ENCODE data around the gene F7. TPM values are rescaled to one million over a fixed set of nuclear protein-coding genes. Genes with fewer than 3 reads are reported as not detected.
A peak's percentile ranks its signal among the peaks of the same experiment; 100 is the strongest.

Gene F7
- total RNA-seq, 3 donors from 2014 or later (not counting 1 experiment from before 2014, with no cell fraction given), result 0.25 to 0.91 TPM; not detected in 1

DNA sequence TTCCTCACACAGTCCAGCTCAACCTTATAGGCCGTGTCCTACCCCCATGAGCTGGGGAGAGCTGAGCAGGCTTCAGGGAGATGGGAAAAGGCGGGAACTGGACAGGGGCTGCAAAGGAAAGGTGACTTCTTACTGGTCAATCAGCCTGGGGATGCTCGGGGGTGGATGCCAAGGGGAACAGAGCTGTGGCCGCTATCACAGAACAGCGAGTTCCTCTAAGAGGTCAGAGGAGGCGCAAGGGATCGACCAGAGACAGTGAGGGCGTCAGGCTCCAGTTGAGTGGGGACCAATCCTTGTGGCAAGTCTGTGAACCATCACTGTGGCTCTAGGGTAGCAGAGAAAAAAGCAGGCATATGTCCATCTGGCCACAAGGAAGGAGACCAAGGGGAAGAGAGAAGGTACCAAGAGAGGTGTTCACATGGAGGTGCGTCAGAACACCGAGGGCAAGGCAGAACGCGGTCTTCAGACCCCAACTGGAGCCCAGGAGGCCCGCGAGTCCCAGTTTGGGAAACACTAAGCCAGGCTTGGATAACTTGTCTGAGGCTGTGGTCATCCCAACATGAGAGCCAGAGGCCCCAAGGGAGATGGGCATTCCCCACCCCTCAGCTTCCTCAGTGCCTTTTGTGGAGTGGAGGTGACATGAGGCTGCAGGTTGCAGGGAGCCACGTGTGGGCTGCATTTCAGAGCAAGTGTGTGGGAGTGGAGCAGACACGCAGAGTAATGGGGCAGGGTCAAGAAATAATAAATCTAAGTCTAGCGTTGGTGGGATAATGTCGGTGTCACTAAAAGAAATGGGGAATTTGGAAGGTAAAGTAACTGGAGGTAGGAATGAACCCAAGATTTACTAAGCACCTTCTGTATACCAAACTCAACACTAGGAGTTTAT lies 20.9 kb downstream of the F7 start:
- Mint-ChIP-seq H3K4me1 (peaks cover 5% of the 10 kb centered on the region in 2 donors), H3K27me3 (ENCODE audit: low read depth in 2 of 2) (peaks cover 13 to 34% of the 10 kb centered on the region in 2 donors), H3K9me3 (no peaks in the 10 kb centered on the region), H3K36me3 (no peaks in the 10 kb centered on the region), H3K27ac (no peak overlapping the region), H3K4me3 (no peak overlapping the region)
- H3K4me1 ChIP-seq (ENCODE audit: control insufficient read depth, insufficient read depth, low read length), result peaks cover 9% of the 10 kb centered on the region
- peaks cover 4% of the 10 kb centered on the region for H3K27me3 ChIP-seq (ENCODE audit: control insufficient read depth, insufficient read depth, low read length)
- no peaks in the 10 kb centered on the region for H3K36me3 ChIP-seq (ENCODE audit: control insufficient read depth, insufficient read depth, low read length)
- H3K9me3 ChIP-seq (ENCODE audit: control insufficient read depth, insufficient read depth, low read length), result peaks cover 3% of the 10 kb centered on the region
- no peak overlapping the region for H3K4me3 ChIP-seq (ENCODE audit: low read length)
- 90% methylated on average over 18 of the region's 18 CpGs for WGBS (ENCODE audit: insufficient coverage)
- TF ChIP-seq CTCF (IDR thresholded peaks at IDR 0.05), result no peak
- intact Hi-C loops (cut with micrococcal nuclease), result no loop called here
- no peak for ATAC-seq
- no peak for DNase-seq
- no peak overlapping the region for H3K27ac ChIP-seq (ENCODE audit: low read length)

DNA sequence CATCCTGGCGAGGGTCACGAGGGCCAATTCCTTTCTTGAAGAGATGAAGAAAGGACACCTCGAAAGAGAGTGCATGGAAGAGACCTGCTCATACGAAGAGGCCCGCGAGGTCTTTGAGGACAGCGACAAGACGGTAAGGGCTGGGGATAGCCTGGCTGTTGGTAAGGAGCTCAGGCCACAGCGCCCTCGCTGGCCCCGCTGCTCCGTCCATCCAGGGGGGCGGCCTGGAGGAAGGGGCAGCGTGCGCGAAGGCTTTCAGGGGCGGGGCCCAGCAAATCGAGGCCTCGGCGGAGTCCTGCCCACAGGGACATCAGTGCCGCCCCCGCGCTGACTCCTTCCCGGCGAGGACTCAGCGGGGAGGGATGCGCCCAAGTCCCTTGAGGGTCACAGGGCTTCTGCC lies 23.9 kb downstream of the F7 start:
- Mint-ChIP-seq H3K9me3 (no peaks in the 10 kb centered on the region), H3K4me1 (peaks cover 5% of the 10 kb centered on the region in 2 donors), H3K36me3 (no peaks in the 10 kb centered on the region), H3K27ac (no peak overlapping the region), H3K27me3 (ENCODE audit: low read depth in 2 of 2) (peaks cover 31 to 41% of the 10 kb centered on the region in 2 donors), H3K4me3 (peak overlapping the region; percentile 67)
- intact Hi-C loops (cut with micrococcal nuclease), result no loop called here
- DNase-seq (no peak), ATAC-seq (peak in 1 of 3 donors; percentile 12)
- Histone ChIP-seq H3K36me3 (ENCODE audit: control insufficient read depth, insufficient read depth, low read length) (no peaks in the 10 kb centered on the region), H3K9me3 (ENCODE audit: control insufficient read depth, insufficient read depth, low read length) (peaks cover 3% of the 10 kb centered on the region), H3K4me3 (ENCODE audit: low read length) (peak overlapping the region; percentile 26), H3K4me1 (ENCODE audit: control insufficient read depth, insufficient read depth, low read length) (peaks cover 9% of the 10 kb centered on the region), H3K27me3 (ENCODE audit: control insufficient read depth, insufficient read depth, low read length) (peaks cover 8% of the 10 kb centered on the region), H3K27ac (ENCODE audit: low read length) (no peak overlapping the region)
- 67% methylated on average over 27 of the region's 27 CpGs for WGBS (ENCODE audit: insufficient coverage)
- no peak for TF ChIP-seq CTCF (IDR thresholded peaks at IDR 0.05)

GRCh38 chr13:113129921-113130750 lies 24.5 kb downstream of the F7 start:
- Histone ChIP-seq H3K27ac (ENCODE audit: low read length) (no peak overlapping the region), H3K9me3 (ENCODE audit: control insufficient read depth, insufficient read depth, low read length) (peaks cover 3% of the 10 kb centered on the region), H3K4me3 (ENCODE audit: low read length) (peak overlapping the region; percentile 26), H3K36me3 (ENCODE audit: control insufficient read depth, insufficient read depth, low read length) (no peaks in the 10 kb centered on the region), H3K27me3 (ENCODE audit: control insufficient read depth, insufficient read depth, low read length) (peaks cover 8% of the 10 kb centered on the region), H3K4me1 (ENCODE audit: control insufficient read depth, insufficient read depth, low read length) (peaks cover 9% of the 10 kb centered on the region)
- Mint-ChIP-seq H3K36me3 (no peaks in the 10 kb centered on the region), H3K9me3 (no peaks in the 10 kb centered on the region), H3K4me1 (peaks cover 5% of the 10 kb centered on the region in 2 donors), H3K27me3 (ENCODE audit: low read depth in 2 of 2) (peaks cover 31 to 41% of the 10 kb centered on the region in 2 donors), H3K4me3 (peak overlapping the region; percentile 67), H3K27ac (no peak overlapping the region)
- 41% methylated on average over 60 of the region's 60 CpGs for WGBS (ENCODE audit: insufficient coverage)
- intact Hi-C loops (cut with micrococcal nuclease), result no loop called here
- peak in 2 of 3 donors; percentile 69 to 77 for ATAC-seq
- no peak for TF ChIP-seq CTCF (IDR thresholded peaks at IDR 0.05)
- DNase-seq, result peak in 1 of 2 donors; percentile 39
